Chondrocyte (in vitro differentiated cells): ENCODE data around the gene CLIC6. TPM values are rescaled to one million over a fixed set of nuclear protein-coding genes. Genes with fewer than 3 reads are reported as not detected.

Source experiments
- DNase-seq: peaks from one replicate; pipeline ENCODE4 v3.0.0; 2021; ENCODE audit warnings: mixed read lengths, low spot score
- H3K27ac Mint-ChIP-seq: one replicate; pipeline ENCODE4 v1.8.0; 2021; ENCODE audit warnings: mild to moderate bottlenecking, moderate library complexity, mixed read lengths; ENCODE audit not compliant: unreplicated experiment
- H3K27me3 Mint-ChIP-seq: 2 replicates; pipeline ENCODE4 v1.8.0; 2021; ENCODE audit warnings: low read depth, mixed read lengths
- H3K36me3 Mint-ChIP-seq: 2 replicates; pipeline ENCODE4 v1.8.0; 2021; ENCODE audit warnings: low read depth, mixed read lengths
- H3K4me1 Mint-ChIP-seq: 2 replicates; pipeline ENCODE4 v1.8.0; 2021; ENCODE audit warnings: low read depth, mild to moderate bottlenecking, mixed read lengths
- H3K4me3 Mint-ChIP-seq: one replicate; pipeline ENCODE4 v1.8.0; 2021; ENCODE audit warnings: mild to moderate bottlenecking, moderate library complexity, mixed read lengths; ENCODE audit not compliant: unreplicated experiment
- H3K9me3 Mint-ChIP-seq: 2 replicates; pipeline ENCODE4 v1.8.0; 2021; ENCODE audit warnings: low read depth, mixed read lengths
- CTCF ChIP-seq: fragments of 200-600 bp; sonication (generic); IDR thresholded peaks from 2 replicates; pipeline ENCODE4 v1.5.0; 2021; ENCODE audit warnings: antibody characterized with exemption, mild to moderate bottlenecking, moderate library complexity
- total RNA-seq: library from RNA; stranded (reverse); gene quantifications from 3 replicates; pipeline ENCODE4 v1.2.1, GENCODE V29; 2021

CLIC6 gene
- total RNA-seq, 1 donor from 2014 or later: 0.17 TPM

- no peak for TF ChIP-seq CTCF
- Mint-ChIP-seq H3K9me3 (no peaks in the 10 kb centered on the region), H3K36me3 (peaks cover 4% of the 10 kb centered on the region), H3K4me1 (peaks cover 11% of the 10 kb centered on the region), H3K4me3 (peak overlapping the region; percentile 54), H3K27me3 (peaks cover 55% of the 10 kb centered on the region), H3K27ac (no peak overlapping the region)
- DNase-seq: no peak
These were observed 1.6 kb downstream of the CLIC6 start for GRCh38 chr21:34670220-34670961.

- H3K4me1 Mint-ChIP-seq: peaks cover 11% of the 10 kb centered on the region
- peak; percentile 41 for TF ChIP-seq CTCF
- DNase-seq: no peak
- no peak overlapping the region for H3K27ac Mint-ChIP-seq
- peaks cover 4% of the 10 kb centered on the region for H3K36me3 Mint-ChIP-seq
- H3K27me3 Mint-ChIP-seq: peaks cover 58% of the 10 kb centered on the region
- peak overlapping the region; percentile 54 for H3K4me3 Mint-ChIP-seq
- H3K9me3 Mint-ChIP-seq: no peaks in the 10 kb centered on the region
These were observed 2.2 kb downstream of the CLIC6 start for GRCh38 chr21:34670962-34671348.

- Mint-ChIP-seq H3K36me3 (peaks cover 4% of the 10 kb centered on the region), H3K4me3 (no peak overlapping the region), H3K4me1 (peaks cover 11% of the 10 kb centered on the region), H3K27me3 (peaks cover 61% of the 10 kb centered on the region), H3K9me3 (no peaks in the 10 kb centered on the region), H3K27ac (no peak overlapping the region)
- DNase-seq: no peak
- TF ChIP-seq CTCF: no peak
These were observed 2.7 kb downstream of the CLIC6 start for GRCh38 chr21:34671462-34671861.

- no peak for TF ChIP-seq CTCF
- Mint-ChIP-seq H3K27me3 (peaks cover 65% of the 10 kb centered on the region), H3K27ac (no peak overlapping the region), H3K4me1 (peaks cover 11% of the 10 kb centered on the region), H3K36me3 (peaks cover 4% of the 10 kb centered on the region), H3K9me3 (no peaks in the 10 kb centered on the region), H3K4me3 (no peak overlapping the region)
- no peak for DNase-seq
These were observed 3.1 kb downstream of the CLIC6 start for GRCh38 chr21:34671891-34672290.

GRCh38 chr21:34673006-34673405 lies 4.2 kb downstream of the CLIC6 start:
- Mint-ChIP-seq H3K4me3 (no peak overlapping the region), H3K27me3 (peaks cover 58% of the 10 kb centered on the region), H3K4me1 (peaks cover 11% of the 10 kb centered on the region), H3K9me3 (no peaks in the 10 kb centered on the region), H3K36me3 (peaks cover 4% of the 10 kb centered on the region), H3K27ac (no peak overlapping the region)
- TF ChIP-seq CTCF: no peak
- no peak for DNase-seq
